ENCODE results near the gene FGF6.

- TF ChIP-seq CTCF (IDR thresholded peaks at IDR 0.05; ENCODE audit: poor library complexity) (no peak), EZH2phosphoT487 (IDR thresholded peaks at IDR 0.05; ENCODE audit: low read depth, severe bottlenecking, unreplicated experiment) (no peak)
Measured at GRCh38 chr12:4447151-4447550, 1.5 kb upstream of the FGF6 start.
